HL-60/S4 (cell line): ENCODE results near the gene PRRG2.

Experiments used
- in situ Hi-C: fragments of 300-500 bp; cut with MboI; formaldehyde crosslinking; loops from 2 replicates; pipeline ENCODE4 v1.14.3; 2022; ENCODE audit warnings: low sequenced_read_pairs

Gene PRRG2

GRCh38 chr19:49581007-49581508, at the start of gene PRRG2:
PRRG2 (plus strand) TSS chr19:49581316; CDS start chr19:49583220, 1,904 bp downstream.
- in situ Hi-C loops, result no loop called here

- in situ Hi-C loops, result no loop called here
Observed at GRCh38 chr19:49533551-49534488, 47.3 kb upstream of the PRRG2 start.

GRCh38 chr19:49534632-49535385, 46.3 kb upstream of the PRRG2 start:
- in situ Hi-C loops, result no loop called here

- in situ Hi-C loops, result no loop called here
Observed at GRCh38 chr19:49536921-49537462, 44.1 kb upstream of the PRRG2 start.

GRCh38 chr19:49538643-49539042, 42.5 kb upstream of the PRRG2 start:
- in situ Hi-C loops, result no loop called here

- in situ Hi-C loops, result no loop called here
Observed at GRCh38 chr19:49539192-49539952, 41.7 kb upstream of the PRRG2 start.

- in situ Hi-C loops, result no loop called here
Observed at GRCh38 chr19:49541914-49542313, 39.2 kb upstream of the PRRG2 start.

- in situ Hi-C loops, result no loop called here
Observed at GRCh38 chr19:49542446-49542845, 38.7 kb upstream of the PRRG2 start.

- in situ Hi-C loops, result no loop called here
Observed at GRCh38 chr19:49543032-49543431, 38.1 kb upstream of the PRRG2 start.

GRCh38 chr19:49544154-49544553, 37.0 kb upstream of the PRRG2 start:
- in situ Hi-C loops, result no loop called here

- in situ Hi-C loops, result loop anchor here (5.0 kb wide), 1 partner anchor 40 kb away; no protein-coding TSS in a partner anchor
Observed at GRCh38 chr19:49546825-49547565, 34.1 kb upstream of the PRRG2 start.

- in situ Hi-C loops, result loop anchor here (5.0 kb wide), 1 partner anchor 42 kb away; no protein-coding TSS in a partner anchor
Observed at GRCh38 chr19:49549045-49549444, 32.1 kb upstream of the PRRG2 start.

- in situ Hi-C loops, result no loop called here
Observed at GRCh38 chr19:49551531-49551930, 29.6 kb upstream of the PRRG2 start.

GRCh38 chr19:49552749-49553148, 28.4 kb upstream of the PRRG2 start:
- in situ Hi-C loops, result no loop called here

GRCh38 chr19:49553451-49554271, 27.5 kb upstream of the PRRG2 start:
- in situ Hi-C loops, result no loop called here

- in situ Hi-C loops, result no loop called here
Observed at GRCh38 chr19:49554701-49555181, 26.4 kb upstream of the PRRG2 start.

GRCh38 chr19:49555600-49556411, 25.3 kb upstream of the PRRG2 start:
- in situ Hi-C loops, result no loop called here
